HepG2 (cell line): ENCODE measurements around the gene RFFL. TPM values are rescaled to one million over a fixed set of nuclear protein-coding genes. Genes with fewer than 3 reads are reported as not detected.

Experiments used
- EHMT2 ChIP-seq: fragments of 200-600 bp; sonication (generic); IDR thresholded peaks from 2 replicates; pipeline ENCODE4 v1.7.0; 2017; ENCODE audit warnings: antibody characterized with exemption, low read depth, low read length, borderline replicate concordance
- GABPB1 ChIP-seq: IDR thresholded peaks from 2 replicates; pipeline ENCODE4 v1.6.1; 2016; ENCODE audit warnings: mild to moderate bottlenecking, missing genetic modification reagents, moderate library complexity, missing compliant biosample characterization
- HDAC6 ChIP-seq: fragments of 200-600 bp; sonication (generic); IDR thresholded peaks from 2 replicates; pipeline ENCODE4 v1.7.0; 2017; ENCODE audit warnings: mild to moderate bottlenecking, antibody characterized with exemption, low read length, low read depth
- HES4 ChIP-seq: sonication (generic); formaldehyde crosslinking; IDR thresholded peaks from 2 replicates; pipeline ENCODE4 v1.9.0; 2021; ENCODE audit warnings: mild to moderate bottlenecking, missing genetic modification reagents, borderline replicate concordance
- MAZ ChIP-seq, 2 experiments: sonication (generic) in 1 of 2; formaldehyde crosslinking in 1 of 2; IDR thresholded peaks; 2 replicates each; pipeline versions ENCODE4 v1.5.0 to v1.6.1; 2012 to 2020; ENCODE audit warnings: low read depth in 2 of 2, mild to moderate bottlenecking in 2 of 2, borderline replicate concordance in 1 of 2, improper control_type of control experiment in 1 of 2, low read length in 1 of 2, missing genetic modification reagents in 1 of 2, moderate library complexity in 1 of 2
- RFX1 ChIP-seq: fragments of 450-650 bp; IDR thresholded peaks from 2 replicates; pipeline ENCODE4 v1.6.1; 2017
- SALL2 ChIP-seq: sonication (generic); formaldehyde crosslinking; IDR thresholded peaks from 2 replicates; pipeline ENCODE4 v1.8.1; 2023; ENCODE audit warnings: mild to moderate bottlenecking, missing genetic modification reagents, inconsistent platforms
- SIX1 ChIP-seq: sonication (generic); formaldehyde crosslinking; IDR thresholded peaks from 2 replicates; pipeline ENCODE4 v1.4.0; 2020; ENCODE audit warnings: missing genetic modification reagents, borderline replicate concordance
- THAP8 ChIP-seq: sonication (generic); formaldehyde crosslinking; IDR thresholded peaks from 2 replicates; pipeline ENCODE4 v1.5.1; 2020; ENCODE audit warnings: missing genetic modification reagents, mild to moderate bottlenecking, borderline replicate concordance
- ZFP91 ChIP-seq: sonication (generic); formaldehyde crosslinking; IDR thresholded peaks from 2 replicates; pipeline ENCODE4 v1.9.0; 2022; ENCODE audit warnings: missing genetic modification reagents, mild to moderate bottlenecking, borderline replicate concordance
- ZNF17 ChIP-seq: sonication (generic); formaldehyde crosslinking; IDR thresholded peaks from 2 replicates; pipeline ENCODE4 v1.5.0; 2020; ENCODE audit warnings: mild to moderate bottlenecking, missing genetic modification reagents
- ZNF3 ChIP-seq: IDR thresholded peaks from 2 replicates; pipeline ENCODE4 v1.7.0; 2017; ENCODE audit warnings: inconsistent platforms
- ZNF713 ChIP-seq: sonication (generic); formaldehyde crosslinking; IDR thresholded peaks from 2 replicates; pipeline ENCODE4 v1.4.0; 2020; ENCODE audit warnings: mild to moderate bottlenecking, missing genetic modification reagents
- ZNF770 ChIP-seq: sonication (generic); formaldehyde crosslinking; IDR thresholded peaks from 2 replicates; pipeline ENCODE4 v1.5.0; 2020; ENCODE audit warnings: mild to moderate bottlenecking, missing genetic modification reagents
- polyA plus RNA-seq, 8 experiments: library from polyadenylated mRNA; depleted of rRNA in 3 of 8; stranded (reverse) in 7 of 8; unstranded in 1 of 8; fragments of >200 nt; fragmentation: Illumina TruSeq in 4 of 8; extraction: Trizol in 4 of 8; gene quantifications; 2 replicates each; pipeline versions ENCODE4 v1.2.1 to v1.2.3, GENCODE V29; 2011 to 2016; ENCODE audit warnings: low read depth in 4 of 8, missing spikeins in 1 of 8, mixed read lengths in 1 of 8; ENCODE audit not compliant: insufficient read depth in 1 of 8
- total RNA-seq, 5 experiments: library from RNA; depleted of rRNA; stranded (reverse); fragments of >200 nt; fragmentation: Illumina TruSeq; extraction: Trizol; gene quantifications; 2 replicates each; pipeline ENCODE4 v1.2.3, GENCODE V29; 2016; ENCODE audit warnings: low read depth in 1 of 5
- TF ChIP-seq, protein P1 (sequence below): sonication (generic); formaldehyde crosslinking; IDR thresholded peaks from 2 replicates; pipeline ENCODE4 v1.4.0; 2020; ENCODE audit warnings: mild to moderate bottlenecking, missing genetic modification reagents
- TF ChIP-seq, protein P2 (sequence below): sonication (generic); formaldehyde crosslinking; IDR thresholded peaks from 2 replicates; pipeline ENCODE4 v1.5.1; 2020; ENCODE audit warnings: mild to moderate bottlenecking, missing genetic modification reagents, moderate library complexity

RFFL gene
- total and polyA plus RNA-seq, 2 of the 13 experiments (the other 11 are each of a cell fraction or from before 2014, with no cell fraction given) = 24.3 to 48.6 TPM

- TF ChIP-seq ZNF770 (CRISPR knock-in tag) = peak; percentile 80
- TF ChIP-seq ZNF17 (CRISPR knock-in tag) = no peak
- TF ChIP-seq RFX1 = no peak
- no peak for TF ChIP-seq EHMT2
- no peak; the same call in 1 of the 2 replicates for TF ChIP-seq MAZ (IDR thresholded peaks at IDR 0.05; ENCODE audit: borderline replicate concordance, low read depth, low read length)
- TF ChIP-seq MAZ (CRISPR knock-in tag; IDR thresholded peaks at IDR 0.05; ENCODE audit: low read depth) = no peak; the same call in 1 of the 2 replicates
- 0 out of 2 replicates have a peak, but pooled peaks have one; percentile 54 for TF ChIP-seq ZNF713 (CRISPR knock-in tag)
- 0 out of 2 replicates have a peak, but pooled peaks have one; percentile 12 for TF ChIP-seq HES4 (CRISPR knock-in tag)
- TF ChIP-seq ZFP91 (CRISPR knock-in tag) = peak; percentile 30
- no peak for TF ChIP-seq SIX1
- peak; percentile 77; the same call in 1 of the 2 replicates for TF ChIP-seq GABPB1 (CRISPR knock-in tag)
- TF ChIP-seq THAP8 (CRISPR knock-in tag) = no peak
- TF ChIP-seq, protein P1, sequence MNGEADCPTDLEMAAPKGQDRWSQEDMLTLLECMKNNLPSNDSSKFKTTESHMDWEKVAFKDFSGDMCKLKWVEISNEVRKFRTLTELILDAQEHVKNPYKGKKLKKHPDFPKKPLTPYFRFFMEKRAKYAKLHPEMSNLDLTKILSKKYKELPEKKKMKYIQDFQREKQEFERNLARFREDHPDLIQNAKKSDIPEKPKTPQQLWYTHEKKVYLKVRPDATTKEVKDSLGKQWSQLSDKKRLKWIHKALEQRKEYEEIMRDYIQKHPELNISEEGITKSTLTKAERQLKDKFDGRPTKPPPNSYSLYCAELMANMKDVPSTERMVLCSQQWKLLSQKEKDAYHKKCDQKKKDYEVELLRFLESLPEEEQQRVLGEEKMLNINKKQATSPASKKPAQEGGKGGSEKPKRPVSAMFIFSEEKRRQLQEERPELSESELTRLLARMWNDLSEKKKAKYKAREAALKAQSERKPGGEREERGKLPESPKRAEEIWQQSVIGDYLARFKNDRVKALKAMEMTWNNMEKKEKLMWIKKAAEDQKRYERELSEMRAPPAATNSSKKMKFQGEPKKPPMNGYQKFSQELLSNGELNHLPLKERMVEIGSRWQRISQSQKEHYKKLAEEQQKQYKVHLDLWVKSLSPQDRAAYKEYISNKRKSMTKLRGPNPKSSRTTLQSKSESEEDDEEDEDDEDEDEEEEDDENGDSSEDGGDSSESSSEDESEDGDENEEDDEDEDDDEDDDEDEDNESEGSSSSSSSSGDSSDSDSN = peak; percentile 53; the same call in 1 of the 2 replicates
- TF ChIP-seq ZNF3 (CRISPR knock-in tag) = no peak
- peak; percentile 36; the same call in 1 of the 2 replicates for TF ChIP-seq SALL2 (CRISPR knock-in tag)
- TF ChIP-seq HDAC6 = no peak
- TF ChIP-seq, protein P2, sequence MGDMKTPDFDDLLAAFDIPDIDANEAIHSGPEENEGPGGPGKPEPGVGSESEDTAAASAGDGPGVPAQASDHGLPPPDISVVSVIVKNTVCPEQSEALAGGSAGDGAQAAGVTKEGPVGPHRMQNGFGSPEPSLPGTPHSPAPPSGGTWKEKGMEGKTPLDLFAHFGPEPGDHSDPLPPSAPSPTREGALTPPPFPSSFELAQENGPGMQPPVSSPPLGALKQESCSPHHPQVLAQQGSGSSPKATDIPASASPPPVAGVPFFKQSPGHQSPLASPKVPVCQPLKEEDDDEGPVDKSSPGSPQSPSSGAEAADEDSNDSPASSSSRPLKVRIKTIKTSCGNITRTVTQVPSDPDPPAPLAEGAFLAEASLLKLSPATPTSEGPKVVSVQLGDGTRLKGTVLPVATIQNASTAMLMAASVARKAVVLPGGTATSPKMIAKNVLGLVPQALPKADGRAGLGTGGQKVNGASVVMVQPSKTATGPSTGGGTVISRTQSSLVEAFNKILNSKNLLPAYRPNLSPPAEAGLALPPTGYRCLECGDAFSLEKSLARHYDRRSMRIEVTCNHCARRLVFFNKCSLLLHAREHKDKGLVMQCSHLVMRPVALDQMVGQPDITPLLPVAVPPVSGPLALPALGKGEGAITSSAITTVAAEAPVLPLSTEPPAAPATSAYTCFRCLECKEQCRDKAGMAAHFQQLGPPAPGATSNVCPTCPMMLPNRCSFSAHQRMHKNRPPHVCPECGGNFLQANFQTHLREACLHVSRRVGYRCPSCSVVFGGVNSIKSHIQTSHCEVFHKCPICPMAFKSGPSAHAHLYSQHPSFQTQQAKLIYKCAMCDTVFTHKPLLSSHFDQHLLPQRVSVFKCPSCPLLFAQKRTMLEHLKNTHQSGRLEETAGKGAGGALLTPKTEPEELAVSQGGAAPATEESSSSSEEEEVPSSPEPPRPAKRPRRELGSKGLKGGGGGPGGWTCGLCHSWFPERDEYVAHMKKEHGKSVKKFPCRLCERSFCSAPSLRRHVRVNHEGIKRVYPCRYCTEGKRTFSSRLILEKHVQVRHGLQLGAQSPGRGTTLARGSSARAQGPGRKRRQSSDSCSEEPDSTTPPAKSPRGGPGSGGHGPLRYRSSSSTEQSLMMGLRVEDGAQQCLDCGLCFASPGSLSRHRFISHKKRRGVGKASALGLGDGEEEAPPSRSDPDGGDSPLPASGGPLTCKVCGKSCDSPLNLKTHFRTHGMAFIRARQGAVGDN (CRISPR knock-in tag) = peak; percentile 84
Observed at GRCh38 chr17:35088881-35089585, 25.5 kb upstream of the RFFL start (continued).
